Measurements from ENCODE around the gene F7.

The F7 gene

GRCh38 chr13:113070855-113071254 lies 34.7 kb upstream of the F7 start:
- no peak for TF ChIP-seq CTCF (IDR thresholded peaks at IDR 0.05; ENCODE audit: insufficient read depth, low read length, missing control alignments)
- ChIA-PET POLR2A (no interaction called here), CTCF (interaction anchor here (1.0 kb wide), 1 partner anchor 19 kb away, joined by 3 read pairs; no protein-coding TSS in a partner anchor)
- DNase-seq (ENCODE audit: low read depth, low spot score), result no peak
- H3K4me3 ChIP-seq (ENCODE audit: low read depth, low read length), result no peak overlapping the region

GRCh38 chr13:113072376-113072775 lies 33.2 kb upstream of the F7 start:
- POLR2A ChIA-PET, result no interaction called here
- no peak overlapping the region for H3K4me3 ChIP-seq (ENCODE audit: low read depth, low read length)
- TF ChIP-seq CTCF (IDR thresholded peaks at IDR 0.05; ENCODE audit: insufficient read depth, low read length, missing control alignments), result no peak
- CTCF ChIA-PET, result no interaction called here
- DNase-seq (ENCODE audit: low read depth, low spot score), result no peak

- DNase-seq (ENCODE audit: low read depth, low spot score), result no peak
- H3K4me3 ChIP-seq (ENCODE audit: low read depth, low read length), result no peak overlapping the region
- TF ChIP-seq CTCF (IDR thresholded peaks at IDR 0.05; ENCODE audit: insufficient read depth, low read length, missing control alignments), result no peak
- ChIA-PET CTCF (no interaction called here), POLR2A (no interaction called here)
These were observed 31.6 kb upstream of the F7 start for GRCh38 chr13:113073942-113074341.

- no peak for TF ChIP-seq CTCF (IDR thresholded peaks at IDR 0.05; ENCODE audit: insufficient read depth, low read length, missing control alignments)
- ChIA-PET POLR2A (no interaction called here), CTCF (no interaction called here)
- no peak overlapping the region for H3K4me3 ChIP-seq (ENCODE audit: low read depth, low read length)
- no peak for DNase-seq (ENCODE audit: low read depth, low spot score)
These were observed 31.2 kb upstream of the F7 start for GRCh38 chr13:113074401-113074800.

GRCh38 chr13:113074876-113075275 lies 30.7 kb upstream of the F7 start:
- ChIA-PET POLR2A (no interaction called here), CTCF (interaction anchor here (0.7 to 1.1 kb wide), 3 partner anchors 9 to 41 kb away, joined by 3 read pairs; no protein-coding TSS in a partner anchor)
- no peak for DNase-seq (ENCODE audit: low read depth, low spot score)
- no peak for TF ChIP-seq CTCF (IDR thresholded peaks at IDR 0.05; ENCODE audit: insufficient read depth, low read length, missing control alignments)
- no peak overlapping the region for H3K4me3 ChIP-seq (ENCODE audit: low read depth, low read length)

- ChIA-PET CTCF (interaction anchor here (1.1 kb wide), 2 partner anchors 8 to 15 kb away, joined by 3 read pairs; no protein-coding TSS in a partner anchor), POLR2A (no interaction called here)
- no peak overlapping the region for H3K4me3 ChIP-seq (ENCODE audit: low read depth, low read length)
- no peak for DNase-seq (ENCODE audit: low read depth, low spot score)
- TF ChIP-seq CTCF (IDR thresholded peaks at IDR 0.05; ENCODE audit: insufficient read depth, low read length, missing control alignments), result no peak
These were observed 29.9 kb upstream of the F7 start for GRCh38 chr13:113075711-113076110.

Measured in AG04449 (cell line).